ENCODE measurements around the gene ADAMTS16.

The ADAMTS16 gene

GRCh38 chr5:5360363-5360940 is 220.3 kb downstream of the ADAMTS16 start:
- no peak overlapping the region for H3K4me3 ChIP-seq (ENCODE audit: control insufficient read depth, low read depth, low read length)
- no peak for TF ChIP-seq CTCF (conservative IDR thresholded peaks at IDR 0.05; ENCODE audit: control insufficient read depth, insufficient read depth, low read depth, low read length)
- DNase-seq (ENCODE audit: low read depth), result no peak

GRCh38 chr5:5360941-5361520 is 220.9 kb downstream of the ADAMTS16 start:
- DNase-seq (ENCODE audit: low read depth), result no peak
- no peak overlapping the region for H3K4me3 ChIP-seq (ENCODE audit: control insufficient read depth, low read depth, low read length)
- no peak for TF ChIP-seq CTCF (conservative IDR thresholded peaks at IDR 0.05; ENCODE audit: control insufficient read depth, insufficient read depth, low read depth, low read length)

GRCh38 chr5:5363045-5363444 is 222.9 kb downstream of the ADAMTS16 start:
- peak; percentile 36 for DNase-seq (ENCODE audit: low read depth)
- no peak for TF ChIP-seq CTCF (conservative IDR thresholded peaks at IDR 0.05; ENCODE audit: control insufficient read depth, insufficient read depth, low read depth, low read length)
- H3K4me3 ChIP-seq (ENCODE audit: control insufficient read depth, low read depth, low read length), result no peak overlapping the region

GRCh38 chr5:5364932-5365331 is 224.8 kb downstream of the ADAMTS16 start:
- TF ChIP-seq CTCF (conservative IDR thresholded peaks at IDR 0.05; ENCODE audit: control insufficient read depth, insufficient read depth, low read depth, low read length), result no peak
- H3K4me3 ChIP-seq (ENCODE audit: control insufficient read depth, low read depth, low read length), result no peak overlapping the region
- DNase-seq (ENCODE audit: low read depth), result no peak

- H3K4me3 ChIP-seq (ENCODE audit: control insufficient read depth, low read depth, low read length), result no peak overlapping the region
- DNase-seq (ENCODE audit: low read depth), result no peak
- no peak for TF ChIP-seq CTCF (conservative IDR thresholded peaks at IDR 0.05; ENCODE audit: control insufficient read depth, insufficient read depth, low read depth, low read length)
These were observed 227.6 kb downstream of the ADAMTS16 start for GRCh38 chr5:5367739-5368138.

- H3K4me3 ChIP-seq (ENCODE audit: control insufficient read depth, low read depth, low read length), result no peak overlapping the region
- TF ChIP-seq CTCF (conservative IDR thresholded peaks at IDR 0.05; ENCODE audit: control insufficient read depth, insufficient read depth, low read depth, low read length), result no peak
- no peak for DNase-seq (ENCODE audit: low read depth)
These were observed 229.0 kb downstream of the ADAMTS16 start for GRCh38 chr5:5369051-5369605.
